Stimulated activated naive CD4-positive, alpha-beta T cell (primary cell): ENCODE results near the gene CSNK1G1.

Experiments used
- DNase-seq, 6 experiments: peaks; one replicate each; lab custom pipeline; 2025; lab: John Stamatoyannopoulos, UW

The CSNK1G1 gene

DNA sequence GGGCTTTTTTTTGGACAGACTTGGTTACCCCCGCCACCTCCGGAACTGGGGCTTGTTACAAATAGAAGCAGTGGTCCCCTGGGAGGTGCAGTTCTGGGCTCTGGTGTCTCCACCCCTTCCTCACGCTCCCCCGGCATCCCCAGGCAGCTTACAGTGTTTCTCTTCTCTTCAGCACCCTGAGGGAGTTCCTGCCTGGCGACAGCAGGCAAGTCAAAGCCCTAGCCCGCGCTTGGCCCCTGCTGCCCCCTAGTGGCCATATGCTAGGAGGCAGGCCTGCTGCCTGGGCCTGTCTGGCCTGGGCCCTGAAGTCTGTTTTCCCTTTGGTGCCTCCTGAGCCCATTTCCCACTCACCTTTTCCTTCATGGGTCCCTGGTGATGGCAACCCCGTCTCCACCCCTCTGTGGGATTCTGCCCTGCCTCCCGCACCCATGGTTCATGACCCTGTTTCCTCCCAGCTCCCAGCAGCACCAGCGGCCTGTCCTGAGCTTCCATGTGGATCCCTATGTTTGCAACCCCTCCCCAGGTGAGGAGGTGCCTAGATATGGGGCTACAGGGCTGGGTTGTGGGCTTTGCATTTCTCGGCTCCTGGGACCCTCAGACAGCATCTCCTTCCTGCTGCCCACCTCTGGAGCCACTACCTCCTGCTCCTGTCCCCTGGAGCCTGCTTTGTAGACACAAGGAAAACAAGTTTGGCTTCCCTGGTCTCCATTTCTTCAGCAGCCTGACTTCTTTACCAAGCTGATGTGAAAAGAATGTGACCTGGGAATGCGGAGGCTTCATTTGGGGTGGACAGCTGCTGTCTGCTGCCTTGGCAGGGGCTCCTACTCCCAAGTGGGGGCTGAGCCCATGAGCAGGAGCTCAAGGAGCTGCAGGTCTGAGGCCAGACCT lies 202.2 kb downstream of the CSNK1G1 start:
- DNase-seq = peak; percentile 71 to 90 (median 82)

DNA sequence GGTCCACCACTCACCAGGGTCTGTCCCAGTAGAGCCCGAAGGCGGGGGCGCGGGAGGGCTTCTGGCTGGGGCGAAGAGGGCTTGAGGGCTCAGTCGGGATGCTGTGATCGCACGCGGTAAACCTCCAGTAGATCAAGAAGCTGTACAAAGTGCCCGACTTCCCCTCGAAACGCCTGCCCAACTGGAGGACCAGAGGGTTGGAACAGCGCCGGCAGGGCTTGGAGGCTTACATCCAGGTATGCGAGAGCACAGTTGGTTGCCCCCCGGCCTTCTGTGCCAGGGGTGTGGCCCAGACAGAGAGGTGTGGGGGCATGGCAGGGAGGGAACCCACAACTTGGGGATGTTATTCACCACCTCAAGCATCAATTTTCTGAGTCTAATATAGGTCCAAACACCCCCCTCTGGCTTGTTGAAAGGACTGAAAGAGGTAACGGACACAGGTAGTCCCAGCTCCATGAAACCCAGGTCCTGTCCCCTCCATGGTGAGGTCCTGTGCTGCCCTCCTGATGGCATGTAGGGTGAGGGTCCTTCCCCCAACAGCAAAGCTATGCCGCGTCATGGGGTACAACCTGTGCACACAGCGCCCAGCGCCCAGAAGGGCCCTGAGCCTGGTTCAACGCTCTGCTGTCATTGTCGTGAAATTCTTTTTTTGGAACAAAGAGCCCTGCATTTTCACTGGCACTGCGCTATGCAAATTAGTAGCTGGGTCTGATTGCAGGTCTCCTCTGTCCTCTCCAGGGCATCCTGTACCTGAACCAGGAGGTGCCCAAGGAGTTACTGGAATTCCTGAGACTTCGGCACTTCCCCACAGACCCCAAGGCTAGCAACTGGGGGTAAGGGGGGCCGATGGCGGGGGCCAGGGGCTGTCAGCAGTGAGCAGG lies 203.2 kb downstream of the CSNK1G1 start:
- DNase-seq = peak in 2 of 6 experiments; percentile 15 to 22

DNA sequence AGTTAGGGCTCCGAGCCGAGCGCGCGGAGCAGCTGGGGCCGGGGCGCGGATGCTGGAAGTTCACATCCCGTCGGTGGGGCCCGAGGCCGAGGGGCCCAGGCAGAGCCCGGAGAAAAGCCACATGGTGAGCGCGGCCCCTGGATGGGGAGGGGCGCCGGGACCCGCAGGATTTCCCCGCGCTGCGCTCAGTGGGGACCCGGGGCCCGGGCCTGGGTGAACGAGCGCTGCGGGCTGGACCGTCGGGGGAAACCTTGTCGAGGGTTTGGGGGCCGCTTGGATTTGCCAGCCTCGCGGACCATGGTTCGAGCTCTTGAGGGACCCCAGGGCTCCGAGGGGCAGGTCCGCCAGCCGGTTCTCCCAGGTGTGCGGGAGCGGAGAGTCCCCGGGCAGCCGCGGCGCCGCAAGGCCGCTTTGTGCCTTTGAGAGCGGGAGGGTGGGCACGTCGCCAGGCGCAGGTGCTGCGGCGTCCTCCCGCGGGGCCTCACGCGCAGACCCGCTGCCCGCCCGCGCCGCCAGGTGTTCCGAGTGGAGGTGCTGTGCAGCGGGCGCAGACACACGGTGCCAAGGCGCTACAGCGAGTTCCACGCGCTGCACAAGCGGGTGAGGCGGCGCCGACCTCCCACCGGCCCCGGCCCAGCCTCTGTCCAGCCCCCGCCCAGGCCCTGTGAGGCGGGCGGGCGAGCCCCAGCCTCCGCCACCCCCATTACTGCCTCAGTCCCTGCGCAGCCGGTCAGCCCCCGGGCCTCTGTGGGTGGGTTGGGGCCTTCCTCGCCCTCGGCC lies 204.1 kb downstream of the CSNK1G1 start, which contains the start of gene SNX22:
SNX22 (plus strand) TSS at position 5 of the 780 bp plus-strand sequence; CDS start at position 50, 45 bp downstream.
- peak in 5 of 6 experiments; percentile 5 to 40 (median 25) for DNase-seq

DNA sequence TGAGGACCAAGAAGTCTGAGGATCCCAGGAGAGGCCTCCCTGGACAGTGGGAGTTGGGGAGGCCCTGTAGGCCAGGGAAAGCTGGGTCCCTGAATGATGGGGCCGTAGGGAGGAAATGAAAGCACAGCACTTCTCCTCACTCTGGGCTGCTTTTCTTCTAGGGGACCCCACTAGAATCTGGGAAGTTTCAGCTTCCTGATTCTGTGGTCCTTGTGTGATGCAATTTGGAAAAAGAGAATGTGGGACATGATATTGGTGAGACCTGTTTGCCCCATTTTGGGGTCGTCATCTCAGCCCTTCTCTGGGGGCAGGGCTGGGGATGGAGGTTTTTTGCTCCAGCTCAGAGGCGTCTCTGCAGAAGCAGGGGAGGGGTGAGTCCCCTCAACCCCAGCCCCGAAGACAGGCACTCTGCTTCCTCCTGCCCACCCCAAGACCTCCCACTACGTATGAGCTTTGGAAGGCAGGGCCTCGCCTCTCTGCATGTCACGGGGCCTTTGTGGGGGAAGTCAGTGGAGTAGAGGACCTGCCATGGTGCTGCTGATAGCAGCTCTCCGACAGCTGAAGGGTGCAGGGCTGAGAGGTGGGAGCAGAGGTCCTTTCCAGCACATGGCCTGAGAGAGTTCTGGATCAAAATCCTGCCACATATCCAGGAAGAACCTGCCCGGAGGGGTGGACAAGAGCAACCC lies 205.9 kb downstream of the CSNK1G1 start:
- no peak for DNase-seq

DNA sequence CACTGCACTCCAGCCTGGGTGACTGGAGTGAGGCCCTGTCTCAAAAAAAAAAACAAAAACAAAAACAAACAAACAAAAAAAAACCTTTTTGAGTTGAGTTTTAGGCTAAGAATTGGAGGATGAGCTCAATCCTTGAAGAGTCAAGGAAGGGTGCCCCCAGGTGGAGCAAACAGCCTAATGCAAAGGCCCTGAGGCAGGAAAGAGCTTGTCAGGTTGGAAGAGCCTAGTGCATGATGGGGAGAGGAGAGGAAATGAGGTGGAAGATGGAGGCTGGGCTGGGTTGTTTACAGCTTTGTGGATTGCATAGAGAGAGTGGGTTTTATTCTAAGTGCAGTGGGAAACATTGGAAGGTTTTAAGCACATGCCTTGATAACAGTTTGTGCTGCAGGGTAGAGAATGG lies 206.5 kb downstream of the CSNK1G1 start:
- no peak for DNase-seq

DNA sequence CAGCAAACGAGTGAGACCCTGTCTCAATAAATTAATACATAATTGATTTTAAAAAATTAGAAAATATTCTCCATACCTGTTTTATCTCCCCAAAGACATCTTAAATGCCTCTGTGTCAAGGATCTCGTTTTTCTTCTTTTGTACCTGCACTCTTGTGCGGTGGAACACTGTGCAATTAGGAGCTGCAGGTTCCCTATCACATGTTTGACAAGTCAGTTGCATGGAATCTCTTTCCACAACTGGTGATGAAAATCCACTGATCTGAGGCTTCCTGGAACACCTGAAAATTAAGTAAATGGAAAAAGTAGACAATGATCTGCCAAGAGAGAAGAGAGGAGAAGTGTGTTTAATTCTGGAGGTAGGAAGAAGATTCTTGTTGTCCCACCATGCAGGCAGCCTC lies 207.4 kb downstream of the CSNK1G1 start:
- no peak for DNase-seq

DNA sequence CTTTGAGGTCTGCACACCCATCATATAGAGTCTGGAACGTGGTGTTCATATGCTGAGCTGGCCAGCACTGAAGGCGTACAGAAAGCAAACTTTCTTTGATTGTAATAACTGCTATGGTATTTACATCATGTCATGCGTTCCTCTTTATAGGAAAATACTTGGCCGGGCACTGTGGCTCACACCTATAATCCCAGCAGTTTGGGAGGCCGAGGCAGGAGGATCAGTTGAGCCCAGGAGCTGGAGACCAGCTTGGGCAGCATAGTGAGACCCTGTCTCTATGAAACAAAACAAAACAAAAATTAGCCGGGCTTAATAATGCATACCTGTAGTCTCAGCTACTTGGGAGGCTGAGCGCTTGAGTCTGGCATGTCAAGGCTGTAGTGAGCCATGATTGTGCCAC lies 207.8 kb downstream of the CSNK1G1 start:
- no peak for DNase-seq

DNA sequence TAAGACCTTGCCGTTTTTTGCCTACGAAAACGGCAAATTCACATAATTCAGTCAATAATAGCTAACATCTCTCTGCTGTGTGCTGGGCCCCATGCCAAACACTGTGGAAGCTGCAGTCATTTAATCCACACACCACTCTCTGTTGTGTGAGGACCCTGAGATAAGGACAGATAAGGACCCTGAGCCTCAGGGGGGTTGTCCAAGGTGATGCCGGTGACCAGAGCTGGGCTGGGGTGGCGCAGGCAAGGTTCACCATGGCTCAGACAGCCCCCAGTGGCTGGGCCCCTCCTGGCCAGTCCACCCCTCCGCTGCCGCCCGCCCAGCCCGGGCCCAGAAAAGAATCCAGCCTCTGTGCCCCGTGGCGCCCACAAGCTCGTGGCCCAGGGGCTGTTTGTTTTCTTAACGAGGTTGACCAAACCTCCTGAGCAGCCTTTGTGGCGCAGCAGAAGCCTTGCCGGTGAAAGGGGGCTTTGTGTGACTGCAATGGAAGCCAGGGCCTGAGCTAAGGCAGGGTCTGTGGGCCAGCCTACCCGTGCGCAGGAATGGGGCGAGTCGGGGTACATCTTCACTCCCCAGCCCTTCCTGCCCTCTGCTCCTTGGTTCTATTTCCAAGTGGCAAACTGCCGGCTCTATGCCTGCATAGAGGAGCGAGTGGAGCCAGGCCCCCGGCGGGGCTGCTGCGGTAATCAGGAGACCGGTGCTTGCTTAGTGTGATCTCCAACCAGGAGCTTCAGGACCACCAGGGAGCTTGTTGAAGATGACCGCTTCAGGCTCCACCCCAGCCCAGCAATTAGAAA lies 208.9 kb downstream of the CSNK1G1 start:
- DNase-seq = no peak

DNA sequence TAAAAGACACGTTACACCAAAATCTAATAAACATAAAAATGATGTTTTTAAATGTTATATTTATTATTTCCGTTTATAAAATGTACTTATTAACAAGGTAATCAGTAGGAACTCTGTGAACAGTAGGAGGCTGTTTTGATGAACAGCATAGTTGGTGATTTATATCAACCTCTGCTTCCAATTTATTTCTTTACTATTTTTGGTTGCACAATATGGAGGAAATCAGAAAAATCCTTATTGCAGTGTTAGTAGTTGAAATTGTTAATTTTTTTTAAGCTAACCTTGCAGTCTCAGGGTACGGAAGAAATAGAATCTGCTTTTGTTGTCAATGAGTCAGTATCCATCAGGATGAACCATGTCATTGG lies 209.5 kb downstream of the CSNK1G1 start:
- DNase-seq = no peak

DNA sequence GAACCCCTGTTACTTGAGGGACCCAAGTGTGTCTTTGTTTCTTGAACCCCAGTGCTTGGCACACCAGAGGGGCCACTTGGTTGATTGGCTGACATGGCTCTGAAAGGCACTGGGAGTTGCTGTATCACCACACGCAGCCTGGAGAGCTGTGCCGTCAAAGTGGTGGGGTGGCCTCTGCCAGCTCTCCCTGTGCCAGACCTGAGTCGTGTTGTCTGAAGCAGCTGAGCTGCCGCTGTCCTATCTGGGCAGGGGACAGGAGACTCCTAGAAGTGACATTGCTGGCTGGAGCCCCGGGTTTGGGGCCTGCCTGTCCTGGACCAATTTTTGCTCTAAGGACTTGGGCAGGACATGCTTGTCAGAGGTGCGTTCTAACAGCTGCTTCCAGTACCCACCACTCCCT lies 209.9 kb downstream of the CSNK1G1 start:
- DNase-seq = no peak

DNA sequence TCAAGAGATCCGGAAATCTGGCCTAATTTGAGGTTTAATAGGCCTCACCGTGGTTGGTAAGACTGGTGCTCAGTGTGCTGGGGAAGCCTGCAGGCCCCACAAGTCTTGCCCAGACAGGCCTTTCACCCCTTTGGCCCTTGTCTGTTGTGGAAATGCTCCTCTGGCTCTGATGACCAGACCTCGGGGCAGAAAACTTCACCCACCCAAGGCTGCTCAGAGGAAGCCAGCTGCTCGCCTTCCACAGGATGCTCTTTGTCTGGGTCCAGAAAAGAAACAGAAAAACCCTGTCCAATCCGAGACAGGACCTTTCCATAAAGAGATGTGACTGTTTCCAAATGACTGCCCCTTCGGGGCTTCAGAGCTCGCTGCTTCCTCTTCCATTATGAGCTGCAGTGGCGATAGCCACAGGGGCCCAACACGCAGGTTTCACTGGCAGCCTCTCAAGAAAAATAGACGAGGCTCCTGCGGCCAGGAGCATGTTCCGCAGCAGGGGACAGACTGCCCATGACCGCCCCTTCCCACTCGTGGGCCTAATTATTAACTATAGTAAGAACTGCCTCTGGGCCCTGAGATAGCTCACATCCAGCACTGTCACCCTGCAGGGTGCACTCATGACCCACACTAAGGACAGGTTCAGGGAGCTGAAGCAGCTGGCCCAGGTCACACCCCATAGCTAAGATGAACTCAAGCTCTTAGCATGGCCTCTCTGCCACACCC lies 211.2 kb downstream of the CSNK1G1 start:
- DNase-seq = no peak

DNA sequence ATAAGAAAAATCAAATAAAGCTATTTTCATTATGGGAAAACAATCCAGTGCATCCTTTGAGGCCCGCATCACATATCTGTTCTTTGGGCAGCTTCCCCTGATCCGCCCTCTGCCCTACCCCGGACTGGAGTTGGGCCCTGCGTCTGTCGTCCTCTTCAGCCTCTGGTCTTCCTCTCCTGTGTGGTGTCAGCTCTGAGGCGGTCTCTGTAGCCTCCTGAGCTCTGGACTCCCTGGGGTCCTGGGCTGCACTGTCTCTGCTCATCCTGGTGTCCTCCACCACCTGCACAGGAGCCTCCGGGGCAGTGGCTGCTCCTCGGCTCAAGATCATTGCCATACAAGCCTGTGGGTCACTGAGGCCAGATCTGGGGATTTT lies 211.8 kb downstream of the CSNK1G1 start:
- no peak for DNase-seq

DNA sequence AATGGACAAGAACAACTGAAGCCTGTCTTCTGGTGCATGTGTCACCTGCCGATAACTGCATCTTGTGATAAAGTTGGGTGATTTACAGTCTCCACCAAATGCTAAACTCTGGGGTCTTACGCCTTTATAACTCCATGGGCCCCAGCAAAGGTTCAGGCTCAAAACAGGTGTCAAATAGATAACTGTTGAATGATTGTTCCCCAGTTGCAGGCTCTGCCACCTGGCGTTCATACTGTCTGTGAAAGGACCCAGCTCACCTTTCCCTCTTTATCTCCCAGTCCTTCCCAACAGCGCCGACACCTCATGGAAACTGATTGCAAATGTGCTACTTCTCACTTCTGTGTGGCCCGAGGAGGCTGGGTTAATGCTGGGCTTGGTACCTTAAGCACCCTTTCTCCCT lies 212.7 kb downstream of the CSNK1G1 start:
- no peak for DNase-seq

DNA sequence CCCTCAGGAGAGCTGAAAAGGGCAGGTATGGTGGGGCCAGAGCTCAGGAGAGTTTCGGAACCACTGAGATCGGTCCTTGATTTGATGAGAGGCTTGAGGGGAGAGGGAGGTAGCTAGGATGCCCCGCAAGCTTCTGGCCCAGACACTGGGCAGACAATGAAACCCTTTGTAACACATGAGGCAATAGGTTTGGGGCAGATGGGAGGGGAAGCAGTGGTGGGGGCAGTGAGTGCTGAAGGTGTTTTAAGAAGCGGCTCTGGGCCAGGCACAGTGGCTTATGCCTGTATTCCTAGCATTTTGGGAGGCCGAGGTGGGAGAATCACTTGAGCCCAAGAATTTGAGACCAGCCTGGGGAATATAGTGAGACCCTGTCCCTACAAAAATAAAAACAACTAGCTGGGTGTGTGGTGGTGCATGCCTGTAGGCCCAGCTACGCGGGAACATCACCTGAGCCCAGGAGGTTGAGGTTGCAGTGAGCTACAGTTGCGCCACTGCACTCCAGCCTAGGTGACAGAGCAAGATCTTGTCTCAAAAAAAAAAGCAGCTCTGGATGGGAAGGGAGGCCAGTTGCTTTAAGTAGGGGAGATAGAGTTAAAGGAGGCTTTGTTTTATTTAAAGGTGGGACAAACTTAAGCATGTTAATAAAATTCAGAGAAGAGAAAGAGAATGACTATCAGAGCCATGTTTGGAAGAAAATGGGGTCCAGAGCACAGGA lies 214.0 kb downstream of the CSNK1G1 start:
- DNase-seq = no peak

DNA sequence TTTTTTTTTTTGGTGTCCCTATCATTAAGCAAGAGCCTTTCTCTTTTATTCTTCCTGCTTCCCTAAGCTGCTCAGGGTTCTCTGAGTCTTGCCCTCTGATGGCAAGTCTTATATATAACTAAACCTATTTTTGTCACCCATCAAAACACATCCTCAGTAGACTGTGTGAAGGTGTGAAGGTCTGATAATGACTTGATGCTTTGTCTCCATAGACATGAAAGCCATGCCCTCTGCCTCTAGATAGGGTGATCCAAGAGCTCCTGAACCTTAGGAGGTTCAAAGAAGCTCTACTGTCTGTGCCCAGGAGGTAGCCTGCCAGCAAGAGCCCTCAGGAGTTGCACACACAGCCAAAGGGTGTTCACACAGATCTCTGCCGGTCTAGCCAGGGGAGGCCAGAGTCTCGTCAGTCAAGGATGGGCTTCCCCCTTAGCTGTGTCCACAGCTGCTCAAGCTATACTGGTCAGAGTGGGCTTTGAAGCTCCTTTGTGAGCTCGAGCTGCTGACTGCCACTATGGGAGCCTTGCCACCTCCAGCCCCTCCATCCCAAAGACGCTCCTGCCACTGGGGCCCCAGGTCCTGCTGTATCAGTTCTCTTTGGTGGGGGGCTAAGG lies 217.5 kb downstream of the CSNK1G1 start:
- DNase-seq = no peak

DNA sequence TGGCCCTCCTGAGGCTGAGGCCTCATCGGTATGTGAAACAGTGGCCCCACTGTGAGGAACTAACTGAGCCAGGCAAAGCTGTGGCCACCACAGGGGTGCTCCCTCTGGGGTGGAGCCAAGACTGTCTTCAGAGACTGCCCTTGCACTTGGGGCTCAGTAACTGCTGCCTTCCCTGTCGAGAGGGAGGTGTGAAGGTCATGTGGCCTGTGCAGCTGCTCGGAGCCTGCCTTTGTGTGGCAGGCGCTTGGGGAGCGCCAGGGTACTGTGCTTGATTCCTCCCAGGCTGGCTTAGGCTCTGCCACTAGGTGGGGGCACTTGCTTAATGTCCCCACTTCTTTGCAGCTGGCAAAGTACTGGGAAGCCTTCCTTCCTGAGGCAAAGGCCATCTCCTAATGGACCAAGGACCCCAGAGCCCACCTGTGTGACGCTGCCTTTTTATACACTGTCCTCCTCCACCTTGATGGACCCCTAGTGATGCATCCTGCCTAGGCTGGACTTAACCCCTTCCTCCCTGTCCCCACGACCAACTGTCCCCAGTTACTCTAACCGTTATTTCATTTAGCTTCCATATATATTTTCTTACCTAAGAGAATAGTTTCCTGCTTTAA lies 218.6 kb downstream of the CSNK1G1 start:
- DNase-seq = no peak

DNA sequence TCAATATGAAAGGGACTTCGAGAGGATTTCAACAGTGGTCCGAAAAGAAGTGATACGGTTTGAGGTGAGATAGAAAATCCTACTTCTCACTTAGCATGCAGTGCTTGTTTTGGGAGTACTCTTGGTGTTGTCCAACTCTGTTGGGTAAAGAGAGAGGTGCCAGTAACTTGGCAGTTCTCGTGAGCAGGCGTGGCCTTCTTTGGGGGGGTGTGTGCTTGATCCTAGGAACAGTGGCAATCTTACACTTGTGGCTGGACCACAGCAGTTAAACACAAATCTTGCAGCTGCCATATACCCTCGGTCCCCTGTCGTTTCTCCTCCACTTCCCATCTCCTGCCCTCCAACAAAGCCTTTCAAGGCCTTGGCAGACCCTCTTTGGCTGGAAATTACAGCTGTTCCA lies 219.6 kb downstream of the CSNK1G1 start:
- no peak for DNase-seq

DNA sequence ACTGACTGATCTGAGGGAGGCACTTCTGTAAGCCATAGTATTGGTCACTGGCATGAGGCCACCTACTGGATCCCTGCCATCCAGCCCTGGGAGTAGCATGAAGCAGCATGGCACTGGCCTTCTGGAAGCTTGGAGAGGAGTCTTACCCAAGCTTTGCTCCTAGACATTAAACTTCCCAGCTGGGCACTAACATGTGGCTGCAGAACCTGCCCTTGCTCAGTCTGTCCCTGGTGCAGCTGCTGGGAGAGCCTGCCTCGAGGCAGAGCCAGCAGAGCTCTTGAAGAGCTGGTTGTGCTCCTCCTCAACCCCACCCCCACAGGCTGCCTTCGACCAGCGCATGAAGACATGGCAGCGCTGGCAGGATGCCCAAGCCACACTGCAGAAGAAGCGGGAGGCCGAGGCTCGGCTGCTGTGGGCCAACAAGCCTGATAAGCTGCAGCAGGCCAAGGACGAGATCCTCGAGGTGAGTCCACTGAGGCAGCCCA lies 221.6 kb downstream of the CSNK1G1 start:
- DNase-seq = no peak
